Measurements from ENCODE around the gene FBXO3. TPM values are rescaled to one million over a fixed set of nuclear protein-coding genes. Genes with fewer than 3 reads are reported as not detected.

Gene FBXO3
- total and polyA plus RNA-seq, 2 of the 13 experiments (the other 11 are each of a cell fraction or from before 2014, with no cell fraction given): 20.4 to 27.6 TPM

DNA sequence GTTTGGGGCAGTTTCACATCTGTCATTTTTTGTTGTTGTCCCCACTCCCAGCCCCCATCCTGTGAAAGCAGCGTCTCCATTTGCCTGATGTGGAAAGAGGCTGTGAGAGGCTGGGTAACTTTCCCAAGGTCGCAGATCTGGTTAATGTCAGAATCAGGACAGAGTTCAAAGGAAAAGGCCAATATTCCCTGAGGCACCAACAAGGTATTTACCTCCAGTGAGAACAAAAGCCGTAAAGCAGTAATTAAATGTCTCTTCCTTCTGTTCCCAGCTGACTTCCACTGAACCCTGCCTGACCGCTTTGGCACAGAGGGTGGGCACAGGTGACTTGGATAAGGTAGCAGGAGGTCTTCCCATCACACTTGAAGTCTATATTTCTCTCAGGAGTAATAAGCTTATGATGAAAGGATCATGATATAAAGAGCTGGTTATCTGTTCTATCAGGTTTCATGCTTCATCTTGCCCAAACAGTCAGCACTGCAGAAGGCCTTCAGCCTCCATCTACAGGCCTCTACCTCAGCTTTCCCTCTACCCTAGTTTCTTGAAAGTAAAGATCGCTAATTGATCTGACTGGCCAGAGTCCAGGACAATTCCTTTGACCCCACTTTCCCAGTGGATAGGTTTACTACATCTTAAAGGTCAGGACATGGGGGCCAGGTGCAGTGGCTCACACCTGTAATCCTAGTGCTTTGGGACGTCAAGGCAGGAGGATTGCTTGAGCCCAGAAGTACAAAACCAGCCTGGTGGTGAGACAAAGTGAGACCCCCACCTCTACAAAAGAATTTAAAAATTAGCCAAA lies 83.1 kb downstream of the FBXO3 start (continued):
- TF ChIP-seq, protein P1, sequence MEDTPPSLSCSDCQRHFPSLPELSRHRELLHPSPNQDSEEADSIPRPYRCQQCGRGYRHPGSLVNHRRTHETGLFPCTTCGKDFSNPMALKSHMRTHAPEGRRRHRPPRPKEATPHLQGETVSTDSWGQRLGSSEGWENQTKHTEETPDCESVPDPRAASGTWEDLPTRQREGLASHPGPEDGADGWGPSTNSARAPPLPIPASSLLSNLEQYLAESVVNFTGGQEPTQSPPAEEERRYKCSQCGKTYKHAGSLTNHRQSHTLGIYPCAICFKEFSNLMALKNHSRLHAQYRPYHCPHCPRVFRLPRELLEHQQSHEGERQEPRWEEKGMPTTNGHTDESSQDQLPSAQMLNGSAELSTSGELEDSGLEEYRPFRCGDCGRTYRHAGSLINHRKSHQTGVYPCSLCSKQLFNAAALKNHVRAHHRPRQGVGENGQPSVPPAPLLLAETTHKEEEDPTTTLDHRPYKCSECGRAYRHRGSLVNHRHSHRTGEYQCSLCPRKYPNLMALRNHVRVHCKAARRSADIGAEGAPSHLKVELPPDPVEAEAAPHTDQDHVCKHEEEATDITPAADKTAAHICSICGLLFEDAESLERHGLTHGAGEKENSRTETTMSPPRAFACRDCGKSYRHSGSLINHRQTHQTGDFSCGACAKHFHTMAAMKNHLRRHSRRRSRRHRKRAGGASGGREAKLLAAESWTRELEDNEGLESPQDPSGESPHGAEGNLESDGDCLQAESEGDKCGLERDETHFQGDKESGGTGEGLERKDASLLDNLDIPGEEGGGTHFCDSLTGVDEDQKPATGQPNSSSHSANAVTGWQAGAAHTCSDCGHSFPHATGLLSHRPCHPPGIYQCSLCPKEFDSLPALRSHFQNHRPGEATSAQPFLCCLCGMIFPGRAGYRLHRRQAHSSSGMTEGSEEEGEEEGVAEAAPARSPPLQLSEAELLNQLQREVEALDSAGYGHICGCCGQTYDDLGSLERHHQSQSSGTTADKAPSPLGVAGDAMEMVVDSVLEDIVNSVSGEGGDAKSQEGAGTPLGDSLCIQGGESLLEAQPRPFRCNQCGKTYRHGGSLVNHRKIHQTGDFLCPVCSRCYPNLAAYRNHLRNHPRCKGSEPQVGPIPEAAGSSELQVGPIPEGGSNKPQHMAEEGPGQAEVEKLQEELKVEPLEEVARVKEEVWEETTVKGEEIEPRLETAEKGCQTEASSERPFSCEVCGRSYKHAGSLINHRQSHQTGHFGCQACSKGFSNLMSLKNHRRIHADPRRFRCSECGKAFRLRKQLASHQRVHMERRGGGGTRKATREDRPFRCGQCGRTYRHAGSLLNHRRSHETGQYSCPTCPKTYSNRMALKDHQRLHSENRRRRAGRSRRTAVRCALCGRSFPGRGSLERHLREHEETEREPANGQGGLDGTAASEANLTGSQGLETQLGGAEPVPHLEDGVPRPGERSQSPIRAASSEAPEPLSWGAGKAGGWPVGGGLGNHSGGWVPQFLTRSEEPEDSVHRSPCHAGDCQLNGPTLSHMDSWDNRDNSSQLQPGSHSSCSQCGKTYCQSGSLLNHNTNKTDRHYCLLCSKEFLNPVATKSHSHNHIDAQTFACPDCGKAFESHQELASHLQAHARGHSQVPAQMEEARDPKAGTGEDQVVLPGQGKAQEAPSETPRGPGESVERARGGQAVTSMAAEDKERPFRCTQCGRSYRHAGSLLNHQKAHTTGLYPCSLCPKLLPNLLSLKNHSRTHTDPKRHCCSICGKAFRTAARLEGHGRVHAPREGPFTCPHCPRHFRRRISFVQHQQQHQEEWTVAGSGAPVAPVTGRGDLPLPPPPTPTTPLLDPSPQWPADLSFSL (CRISPR knock-in tag; IDR thresholded peaks at IDR 0.05): no peak
- TF ChIP-seq ZNF546 (CRISPR knock-in tag; conservative IDR thresholded peaks at IDR 0.05): no peak
- TF ChIP-seq, protein P2, sequence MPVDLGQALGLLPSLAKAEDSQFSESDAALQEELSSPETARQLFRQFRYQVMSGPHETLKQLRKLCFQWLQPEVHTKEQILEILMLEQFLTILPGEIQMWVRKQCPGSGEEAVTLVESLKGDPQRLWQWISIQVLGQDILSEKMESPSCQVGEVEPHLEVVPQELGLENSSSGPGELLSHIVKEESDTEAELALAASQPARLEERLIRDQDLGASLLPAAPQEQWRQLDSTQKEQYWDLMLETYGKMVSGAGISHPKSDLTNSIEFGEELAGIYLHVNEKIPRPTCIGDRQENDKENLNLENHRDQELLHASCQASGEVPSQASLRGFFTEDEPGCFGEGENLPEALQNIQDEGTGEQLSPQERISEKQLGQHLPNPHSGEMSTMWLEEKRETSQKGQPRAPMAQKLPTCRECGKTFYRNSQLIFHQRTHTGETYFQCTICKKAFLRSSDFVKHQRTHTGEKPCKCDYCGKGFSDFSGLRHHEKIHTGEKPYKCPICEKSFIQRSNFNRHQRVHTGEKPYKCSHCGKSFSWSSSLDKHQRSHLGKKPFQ (CRISPR knock-in tag; IDR thresholded peaks at IDR 0.05; ENCODE audit: insufficient replicate concordance): no peak
- no peak for TF ChIP-seq DNMT1 (CRISPR knock-in tag; IDR thresholded peaks at IDR 0.05)
- TF ChIP-seq, protein P3, sequence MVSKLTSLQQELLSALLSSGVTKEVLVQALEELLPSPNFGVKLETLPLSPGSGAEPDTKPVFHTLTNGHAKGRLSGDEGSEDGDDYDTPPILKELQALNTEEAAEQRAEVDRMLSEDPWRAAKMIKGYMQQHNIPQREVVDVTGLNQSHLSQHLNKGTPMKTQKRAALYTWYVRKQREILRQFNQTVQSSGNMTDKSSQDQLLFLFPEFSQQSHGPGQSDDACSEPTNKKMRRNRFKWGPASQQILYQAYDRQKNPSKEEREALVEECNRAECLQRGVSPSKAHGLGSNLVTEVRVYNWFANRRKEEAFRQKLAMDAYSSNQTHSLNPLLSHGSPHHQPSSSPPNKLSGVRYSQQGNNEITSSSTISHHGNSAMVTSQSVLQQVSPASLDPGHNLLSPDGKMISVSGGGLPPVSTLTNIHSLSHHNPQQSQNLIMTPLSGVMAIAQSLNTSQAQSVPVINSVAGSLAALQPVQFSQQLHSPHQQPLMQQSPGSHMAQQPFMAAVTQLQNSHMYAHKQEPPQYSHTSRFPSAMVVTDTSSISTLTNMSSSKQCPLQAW (CRISPR knock-in tag; IDR thresholded peaks at IDR 0.05): 0 out of 2 replicates have a peak, but pooled peaks have one; percentile 16
- no peak for TF ChIP-seq ZNF614 (CRISPR knock-in tag; IDR thresholded peaks at IDR 0.05; ENCODE audit: borderline replicate concordance)
- TF ChIP-seq SYNCRIP (IDR thresholded peaks at IDR 0.05; ENCODE audit: insufficient read depth, low read depth, low read length): no peak
- no peak for TF ChIP-seq ZNF333 (CRISPR knock-in tag; IDR thresholded peaks at IDR 0.05; ENCODE audit: borderline replicate concordance)
- TF ChIP-seq ZNF749 (CRISPR knock-in tag; IDR thresholded peaks at IDR 0.05; ENCODE audit: borderline replicate concordance): 0 out of 2 replicates have a peak, but pooled peaks have one; percentile 62
- TF ChIP-seq, protein P4, sequence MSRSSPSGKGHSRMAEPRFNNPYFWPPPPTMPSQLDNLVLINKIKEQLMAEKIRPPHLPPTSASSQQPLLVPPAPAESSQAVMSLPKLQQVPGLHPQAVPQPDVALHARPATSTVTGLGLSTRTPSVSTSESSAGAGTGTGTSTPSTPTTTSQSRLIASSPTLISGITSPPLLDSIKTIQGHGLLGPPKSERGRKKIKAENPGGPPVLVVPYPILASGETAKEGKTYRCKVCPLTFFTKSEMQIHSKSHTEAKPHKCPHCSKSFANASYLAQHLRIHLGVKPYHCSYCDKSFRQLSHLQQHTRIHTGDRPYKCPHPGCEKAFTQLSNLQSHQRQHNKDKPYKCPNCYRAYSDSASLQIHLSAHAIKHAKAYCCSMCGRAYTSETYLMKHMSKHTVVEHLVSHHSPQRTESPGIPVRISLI (CRISPR knock-in tag; IDR thresholded peaks at IDR 0.05; ENCODE audit: borderline replicate concordance): no peak
- peak; percentile 21; the same call in 1 of the 2 replicates for TF ChIP-seq ZNF350 (CRISPR knock-in tag; IDR thresholded peaks at IDR 0.05; ENCODE audit: borderline replicate concordance, low read depth)

Data from HepG2 (cell line).